GM21529 (cell line): Measurements from ENCODE around the gene IRAK3.

Experiments
- ATAC-seq: cut with Tn5 transposase; IDR thresholded peaks from one replicate; pipeline ENCODE4 v1.9.1; 2021; ENCODE audit not compliant: unreplicated experiment

The IRAK3 gene

GRCh38 chr12:66247741-66248140 is 58.7 kb downstream of the IRAK3 start:
- ATAC-seq, result no peak

GRCh38 chr12:66251049-66251448 is 62.0 kb downstream of the IRAK3 start:
- ATAC-seq, result no peak

GRCh38 chr12:66252771-66253170 is 63.8 kb downstream of the IRAK3 start:
- no peak for ATAC-seq

GRCh38 chr12:66255737-66256136 is 66.7 kb downstream of the IRAK3 start:
- ATAC-seq, result no peak

GRCh38 chr12:66258011-66258410 is 69.0 kb downstream of the IRAK3 start:
- no peak for ATAC-seq

GRCh38 chr12:66262737-66263136 is 73.7 kb downstream of the IRAK3 start:
- ATAC-seq, result no peak

GRCh38 chr12:66268562-66268961 is 79.5 kb downstream of the IRAK3 start:
- no peak for ATAC-seq

- ATAC-seq, result no peak
Measured at GRCh38 chr12:66269142-66269541, 80.1 kb downstream of the IRAK3 start.

GRCh38 chr12:66269757-66270383 is 80.9 kb downstream of the IRAK3 start:
- ATAC-seq, result no peak

GRCh38 chr12:66270613-66271012 is 81.6 kb downstream of the IRAK3 start:
- no peak for ATAC-seq

- ATAC-seq, result no peak
Measured at GRCh38 chr12:66272650-66273049, 83.6 kb downstream of the IRAK3 start.

- no peak for ATAC-seq
Measured at GRCh38 chr12:66273147-66273546, 84.1 kb downstream of the IRAK3 start.

- no peak for ATAC-seq
Measured at GRCh38 chr12:66275040-66275439, 86.0 kb downstream of the IRAK3 start.

- no peak for ATAC-seq
Measured at GRCh38 chr12:66279123-66279712, 90.2 kb downstream of the IRAK3 start.

- no peak for ATAC-seq
Measured at GRCh38 chr12:66280561-66280960, 91.5 kb downstream of the IRAK3 start.

GRCh38 chr12:66282244-66282643 is 93.2 kb downstream of the IRAK3 start:
- no peak for ATAC-seq

- ATAC-seq, result no peak
Measured at GRCh38 chr12:66287275-66287674, 98.3 kb downstream of the IRAK3 start.

GRCh38 chr12:66288121-66288520 is 99.1 kb downstream of the IRAK3 start:
- ATAC-seq, result no peak

GRCh38 chr12:66289485-66289884 is 100.5 kb downstream of the IRAK3 start:
- no peak for ATAC-seq

GRCh38 chr12:66290716-66291200 is 101.7 kb downstream of the IRAK3 start:
- no peak for ATAC-seq

- no peak for ATAC-seq
Measured at GRCh38 chr12:66296176-66296683, 107.2 kb downstream of the IRAK3 start.

GRCh38 chr12:66297080-66297479 is 108.1 kb downstream of the IRAK3 start:
- no peak for ATAC-seq

- no peak for ATAC-seq
Measured at GRCh38 chr12:66297923-66298322, 108.9 kb downstream of the IRAK3 start.
